GM04504 (cell line): ENCODE results near the gene IAPP.
"Not testable (repeated sequence)": the region's sequence is repeated elsewhere in the genome, so short reads cannot be mapped to it uniquely, and the experiment has no call there.

Source experiments
- DNase-seq: peaks from one replicate; pipeline ENCODE4 v3.0.0-alpha.2; 2012; ENCODE audit warnings: low read depth

IAPP gene

GRCh38 chr12:21381320-21381719, 8.6 kb downstream of the IAPP start:
- DNase-seq = not testable (repeated sequence)

DNA sequence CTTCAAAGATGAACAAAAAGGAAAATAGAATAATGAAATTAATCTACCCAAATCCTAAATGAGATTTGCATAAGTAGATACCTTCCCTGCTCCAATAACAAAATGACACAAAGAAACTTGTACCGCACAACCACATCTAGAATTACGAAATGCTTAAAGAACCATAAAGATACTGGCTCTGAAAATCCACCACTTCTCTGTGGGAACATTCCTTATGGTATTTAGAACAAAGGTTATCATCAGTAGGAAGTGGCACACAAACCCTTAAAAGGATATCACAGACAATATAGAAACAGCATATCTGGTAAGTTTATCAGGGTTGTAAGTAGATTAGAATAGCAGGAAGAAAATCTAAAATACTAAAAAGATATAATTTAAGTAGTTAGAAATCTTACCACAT, 11.6 kb downstream of the IAPP start:
- no peak for DNase-seq

- no peak for DNase-seq
These were observed 14.5 kb downstream of the IAPP start for GRCh38 chr12:21387174-21387573.

- no peak for DNase-seq
These were observed 19.7 kb downstream of the IAPP start for GRCh38 chr12:21392384-21392783.

- not testable (repeated sequence) for DNase-seq
These were observed 22.3 kb downstream of the IAPP start for GRCh38 chr12:21394828-21395626.

DNA sequence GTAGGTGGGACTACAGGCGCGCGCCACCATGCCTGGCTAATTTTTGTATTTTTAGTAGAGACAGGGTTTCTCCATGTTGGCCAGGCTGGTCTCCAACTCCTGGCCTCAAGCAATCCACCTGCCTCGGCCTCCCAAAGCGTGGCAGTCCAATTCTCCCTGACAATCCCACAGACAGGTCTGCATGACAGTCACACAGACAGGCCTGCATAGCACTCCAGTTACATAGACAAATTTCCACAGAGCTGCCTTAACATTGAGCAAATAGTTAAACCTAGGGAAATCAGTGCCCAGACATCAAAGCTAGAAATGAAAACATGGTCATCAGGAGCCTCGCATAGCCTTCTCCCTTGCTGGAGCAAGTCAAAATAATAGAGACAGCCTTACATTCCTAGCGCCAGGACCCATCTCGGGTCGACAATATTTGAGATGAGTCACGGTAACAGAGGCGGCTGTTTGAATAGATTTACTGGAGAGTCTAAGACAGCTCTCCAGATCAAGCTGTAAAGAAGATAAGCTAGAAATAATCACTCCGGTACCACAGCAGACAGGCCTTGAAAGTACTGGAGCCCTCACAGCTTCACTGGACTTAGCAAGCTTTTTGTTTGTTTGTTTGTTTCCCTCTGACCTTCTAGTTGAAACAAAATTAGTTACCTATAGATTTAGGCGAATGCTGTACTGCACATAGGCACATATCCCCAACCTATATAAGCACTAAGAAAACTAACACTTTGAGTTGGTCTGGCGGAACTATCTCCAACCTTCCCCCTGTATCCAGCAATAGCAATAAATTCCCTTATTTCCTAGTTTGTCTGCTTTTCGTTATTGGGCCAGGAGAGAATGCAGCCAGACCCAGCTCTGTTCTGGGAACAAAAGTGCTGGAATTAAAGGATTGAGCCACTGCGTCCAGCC, 40.9 kb downstream of the IAPP start:
- DNase-seq = no peak

DNA sequence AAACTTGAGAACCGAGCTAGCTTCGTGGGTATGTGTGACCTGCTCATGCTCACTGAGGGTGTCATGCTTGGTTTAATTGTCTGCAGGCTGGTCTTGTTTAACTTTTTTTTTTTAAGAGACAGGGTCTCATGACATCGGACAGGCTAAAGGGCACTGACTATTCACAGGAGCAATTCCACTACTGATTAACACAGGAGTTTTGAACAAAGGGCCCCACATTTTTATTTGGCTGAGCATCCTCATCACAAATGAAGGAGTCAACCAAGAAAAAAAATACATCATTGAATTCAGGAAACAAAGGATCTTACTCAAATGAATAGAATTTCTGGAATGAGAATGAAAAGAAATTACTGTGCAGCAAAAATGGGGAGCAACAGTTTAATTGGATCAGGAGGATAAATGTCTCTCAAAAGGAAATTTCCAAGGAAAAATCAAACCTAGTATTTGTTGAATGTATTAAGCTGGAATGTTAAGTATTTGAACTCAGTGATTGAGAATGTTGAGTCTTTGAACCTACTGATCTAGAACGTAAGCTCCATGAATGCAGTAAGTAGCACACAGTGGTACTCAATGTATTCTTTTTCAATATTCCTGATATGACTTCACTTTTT, 43.9 kb downstream of the IAPP start:
- DNase-seq = no peak

DNA sequence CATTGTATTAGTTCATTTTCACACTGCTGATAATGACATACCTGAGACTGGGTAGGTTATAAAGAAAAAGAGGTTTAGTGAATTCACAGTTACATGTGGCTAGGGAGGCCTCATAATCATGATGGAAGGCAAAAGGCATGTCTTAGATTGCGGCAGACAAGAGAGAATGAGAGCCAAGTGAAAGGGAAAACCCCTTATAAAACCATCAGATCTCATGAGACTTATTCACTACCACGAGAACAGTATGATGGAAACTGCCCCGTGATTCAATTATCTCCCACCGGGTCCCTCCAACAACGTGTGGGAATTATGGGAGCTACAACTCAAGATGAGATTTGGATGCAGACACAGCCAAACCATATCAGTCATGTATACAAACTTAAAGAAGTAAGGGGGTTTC, 45.7 kb downstream of the IAPP start:
- not testable (repeated sequence) for DNase-seq

GRCh38 chr12:21419009-21419699, 46.5 kb downstream of the IAPP start:
- DNase-seq = not testable (repeated sequence)

DNA sequence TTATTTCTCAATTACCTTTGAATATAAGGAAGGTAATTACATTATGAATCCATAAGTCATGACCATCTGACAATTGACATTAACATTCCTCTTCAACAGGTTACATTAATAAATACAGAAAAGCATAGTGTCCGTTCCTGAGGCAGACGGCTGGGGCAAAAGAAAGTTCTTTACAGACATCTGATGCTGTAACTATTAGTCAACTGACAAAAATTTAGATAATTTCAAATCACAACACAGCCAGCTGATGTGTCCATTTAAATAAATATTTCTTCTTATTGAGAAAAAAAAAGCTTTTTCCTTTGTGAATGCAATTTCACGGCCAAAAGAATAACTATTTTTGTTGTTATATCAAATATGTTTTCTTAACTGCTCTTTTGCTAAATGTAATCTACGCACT, 55.5 kb downstream of the IAPP start:
- no peak for DNase-seq
